NT2/D1 (cell line): ENCODE data around the gene FPR2.
"Not testable (repeated sequence)": the region's sequence is repeated elsewhere in the genome, so short reads cannot be mapped to it uniquely, and the experiment has no call there.

Experiments used
- DNase-seq: peaks from one replicate; pipeline ENCODE4 v3.0.0-alpha.2; 2011; ENCODE audit warnings: low read depth, low spot score
- H3K27me3 ChIP-seq: 2 replicates; pipeline ENCODE4 v1.6.0; 2011; ENCODE audit warnings: mild to moderate bottlenecking; ENCODE audit not compliant: insufficient read length, insufficient read depth
- H3K36me3 ChIP-seq: 2 replicates; pipeline ENCODE4 v1.6.1; 2011; ENCODE audit warnings: mild to moderate bottlenecking, low read length, mixed read lengths; ENCODE audit not compliant: insufficient read depth, insufficient read length
- H3K4me1 ChIP-seq: 2 replicates; pipeline ENCODE4 v1.5.1; 2011; ENCODE audit not compliant: insufficient read depth, insufficient read length
- H3K4me3 ChIP-seq: 2 replicates; pipeline ENCODE4 v1.5.1; 2011; ENCODE audit warnings: low read depth; ENCODE audit not compliant: insufficient read length
- H3K9ac ChIP-seq: 2 replicates; pipeline ENCODE4 v1.6.0; 2011; ENCODE audit warnings: low read depth; ENCODE audit not compliant: insufficient read length
- H3K9me3 ChIP-seq: 2 replicates; pipeline ENCODE4 v1.5.1; 2011; ENCODE audit warnings: mild to moderate bottlenecking, low read length; ENCODE audit not compliant: insufficient read depth
- SUZ12 ChIP-seq: IDR thresholded peaks from 2 replicates; pipeline ENCODE4 v1.6.1; 2011; ENCODE audit not compliant: insufficient read length, insufficient read depth; ENCODE audit errors: extremely low read depth
- YY1 ChIP-seq: IDR thresholded peaks from 2 replicates; pipeline ENCODE4 v1.6.1; 2011; ENCODE audit not compliant: insufficient read length, insufficient read depth
- ZNF274 ChIP-seq: IDR thresholded peaks from 2 replicates; pipeline ENCODE4 v1.6.1; 2011; ENCODE audit warnings: mild to moderate bottlenecking, low read depth, low read length

FPR2 gene

DNA sequence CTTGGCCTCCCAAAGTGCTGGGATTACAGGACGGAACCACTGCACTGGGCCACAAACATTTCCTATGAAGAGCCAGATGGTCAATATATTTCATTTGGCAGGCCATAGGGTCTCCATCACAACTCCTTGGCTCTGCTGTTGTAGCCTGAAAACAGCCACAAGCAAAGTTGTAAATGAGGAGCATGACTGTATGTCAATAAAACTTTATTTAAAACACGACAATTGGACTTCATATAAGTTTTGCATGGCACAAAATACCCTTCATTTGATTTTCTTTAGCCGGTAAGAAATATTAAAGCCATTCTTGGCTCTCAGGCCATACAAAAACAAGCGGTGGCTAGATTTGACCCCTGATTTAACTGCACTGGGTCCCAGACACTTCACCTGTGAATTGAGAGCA, 6.2 kb upstream of the FPR2 start:
- no peaks in the 10 kb centered on the region for H3K4me1 ChIP-seq
- TF ChIP-seq ZNF274 (no peak), SUZ12 (no peak), YY1 (no peak)

GRCh38 chr19:51755571-51755970, 5.4 kb upstream of the FPR2 start:
- TF ChIP-seq SUZ12 (no peak), ZNF274 (no peak), YY1 (no peak)
- H3K27me3 ChIP-seq: no peaks in the 10 kb centered on the region
- DNase-seq: no peak
- no peaks in the 10 kb centered on the region for H3K36me3 ChIP-seq
- no peak overlapping the region for H3K4me3 ChIP-seq
- H3K9ac ChIP-seq: no peak overlapping the region
- no peaks in the 10 kb centered on the region for H3K9me3 ChIP-seq
- H3K4me1 ChIP-seq: no peaks in the 10 kb centered on the region

More for the DNA sequence above, 6.2 kb upstream of the FPR2 start:
- no peak overlapping the region for H3K9ac ChIP-seq
- no peaks in the 10 kb centered on the region for H3K36me3 ChIP-seq
- H3K4me3 ChIP-seq: no peak overlapping the region
- H3K27me3 ChIP-seq: no peaks in the 10 kb centered on the region
- no peak for DNase-seq
- no peaks in the 10 kb centered on the region for H3K9me3 ChIP-seq

GRCh38 chr19:51761696-51762095, 716 bp downstream of the FPR2 start:
- H3K36me3 ChIP-seq: no peaks in the 10 kb centered on the region
- H3K9ac ChIP-seq: no peak overlapping the region
- H3K4me1 ChIP-seq: no peaks in the 10 kb centered on the region
- DNase-seq: no peak
- no peak for TF ChIP-seq YY1
- TF ChIP-seq ZNF274: no peak
- no peak for TF ChIP-seq SUZ12
- H3K27me3 ChIP-seq: no peaks in the 10 kb centered on the region
- H3K9me3 ChIP-seq: no peaks in the 10 kb centered on the region
- H3K4me3 ChIP-seq: no peak overlapping the region

GRCh38 chr19:51765086-51765485, 4.1 kb downstream of the FPR2 start:
- H3K9ac ChIP-seq: no peak overlapping the region
- H3K9me3 ChIP-seq: no peaks in the 10 kb centered on the region
- H3K27me3 ChIP-seq: no peaks in the 10 kb centered on the region
- H3K4me1 ChIP-seq: no peaks in the 10 kb centered on the region
- no peaks in the 10 kb centered on the region for H3K36me3 ChIP-seq
- no peak overlapping the region for H3K4me3 ChIP-seq
- TF ChIP-seq SUZ12 (no peak), ZNF274 (no peak), YY1 (no peak)
- no peak for DNase-seq

GRCh38 chr19:51766461-51766860, 5.5 kb downstream of the FPR2 start:
- DNase-seq: no peak
- H3K36me3 ChIP-seq: no peaks in the 10 kb centered on the region

GRCh38 chr19:51771376-51772130, 10.6 kb downstream of the FPR2 start:
- no peak for DNase-seq
- Histone ChIP-seq H3K27me3 (no peaks in the 10 kb centered on the region), H3K9ac (no peak overlapping the region), H3K9me3 (no peaks in the 10 kb centered on the region), H3K4me1 (no peaks in the 10 kb centered on the region), H3K36me3 (no peaks in the 10 kb centered on the region), H3K4me3 (no peak overlapping the region)
- no peak for TF ChIP-seq SUZ12
- TF ChIP-seq YY1: no peak
- no peak for TF ChIP-seq ZNF274

More at GRCh38 chr19:51766461-51766860, 5.5 kb downstream of the FPR2 start:
- Histone ChIP-seq H3K9me3 (no peaks in the 10 kb centered on the region), H3K27me3 (no peaks in the 10 kb centered on the region), H3K9ac (no peak overlapping the region), H3K4me3 (no peak overlapping the region), H3K4me1 (no peaks in the 10 kb centered on the region)
- TF ChIP-seq ZNF274 (no peak), YY1 (no peak)

DNA sequence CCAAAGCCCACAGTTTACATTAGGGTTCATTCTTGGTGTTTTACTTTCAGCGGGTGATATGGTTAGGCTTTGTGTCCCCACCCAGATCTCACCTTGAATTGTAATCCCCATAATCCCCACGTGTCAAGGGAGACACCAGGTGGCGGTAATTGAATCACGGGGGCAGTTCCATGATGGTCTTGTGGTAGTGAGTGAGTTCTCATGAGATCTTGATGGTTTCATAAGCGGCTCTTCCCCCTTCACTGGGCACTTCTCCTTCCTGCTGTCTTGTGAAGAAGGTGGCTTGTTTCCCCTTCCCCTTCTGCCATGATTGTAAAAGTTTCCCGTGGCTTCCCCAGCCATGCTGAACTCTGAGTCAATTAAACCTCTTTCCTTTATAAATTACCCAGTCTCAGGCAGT, 12.0 kb downstream of the FPR2 start:
- Histone ChIP-seq H3K9me3 (no peaks in the 10 kb centered on the region), H3K27me3 (no peaks in the 10 kb centered on the region), H3K4me3 (no peak overlapping the region), H3K4me1 (no peaks in the 10 kb centered on the region), H3K36me3 (no peaks in the 10 kb centered on the region), H3K9ac (no peak overlapping the region)
- DNase-seq: no peak
- TF ChIP-seq SUZ12 (no peak), ZNF274 (no peak), YY1 (no peak)

- H3K27me3 ChIP-seq, H3K4me3 ChIP-seq, DNase-seq, H3K9me3 ChIP-seq, H3K9ac ChIP-seq, H3K4me1 ChIP-seq, H3K36me3 ChIP-seq: not testable (repeated sequence)
Observed at GRCh38 chr19:51776561-51776960, 15.6 kb downstream of the FPR2 start.
